Ectodermal cell (in vitro differentiated cells): ENCODE measurements around the gene MEI1.

ENCODE experiments used
- H3K27ac ChIP-seq: 2 replicates; pipeline ENCODE4 v1.7.0; 2013; ENCODE audit warnings: mild to moderate bottlenecking, low read depth, low read length; ENCODE audit not compliant: insufficient read depth, poor library complexity, severe bottlenecking
- H3K27me3 ChIP-seq: 2 replicates; pipeline ENCODE4 v1.7.0; 2013; ENCODE audit warnings: mild to moderate bottlenecking, low read length; ENCODE audit not compliant: insufficient read depth, control insufficient read depth, poor library complexity, severe bottlenecking
- H3K36me3 ChIP-seq: one replicate; pipeline ENCODE4 v1.7.0; 2013; ENCODE audit warnings: low read length; ENCODE audit not compliant: control insufficient read depth, insufficient read depth
- H3K4me1 ChIP-seq: one replicate; pipeline ENCODE4 v1.7.0; 2013; ENCODE audit warnings: low read length; ENCODE audit not compliant: control insufficient read depth, insufficient read depth
- H3K4me3 ChIP-seq: 2 replicates; pipeline ENCODE4 v1.7.0; 2013; ENCODE audit warnings: low read depth, low read length, control low read depth; ENCODE audit not compliant: insufficient read depth
- H3K9me3 ChIP-seq: 2 replicates; pipeline ENCODE4 v1.7.0; 2013; ENCODE audit warnings: mild to moderate bottlenecking, low read length, moderate library complexity; ENCODE audit not compliant: control insufficient read depth
- WGBS, 2 experiments: methylation state at CpG; one replicate each; pipeline ENCODE4 v1.1.7; 2013; ENCODE audit warnings: missing lambda C conversion rate in 2 of 2; 5-methylcytosine and 5-hydroxymethylcytosine counted together

MEI1 gene

GRCh38 chr22:41826430-41827383 lies 127.4 kb downstream of the MEI1 start:
- WGBS, 2 experiments, result 83 to 84% methylated on average over 11 of the region's 11 CpGs
- H3K27ac ChIP-seq, result no peak overlapping the region
- H3K36me3 ChIP-seq, result no peaks in the 10 kb centered on the region
- H3K4me3 ChIP-seq, result no peak overlapping the region
- H3K9me3 ChIP-seq, result no peaks in the 10 kb centered on the region
- H3K27me3 ChIP-seq, result no peaks in the 10 kb centered on the region
- peaks cover 19% of the 10 kb centered on the region for H3K4me1 ChIP-seq

DNA sequence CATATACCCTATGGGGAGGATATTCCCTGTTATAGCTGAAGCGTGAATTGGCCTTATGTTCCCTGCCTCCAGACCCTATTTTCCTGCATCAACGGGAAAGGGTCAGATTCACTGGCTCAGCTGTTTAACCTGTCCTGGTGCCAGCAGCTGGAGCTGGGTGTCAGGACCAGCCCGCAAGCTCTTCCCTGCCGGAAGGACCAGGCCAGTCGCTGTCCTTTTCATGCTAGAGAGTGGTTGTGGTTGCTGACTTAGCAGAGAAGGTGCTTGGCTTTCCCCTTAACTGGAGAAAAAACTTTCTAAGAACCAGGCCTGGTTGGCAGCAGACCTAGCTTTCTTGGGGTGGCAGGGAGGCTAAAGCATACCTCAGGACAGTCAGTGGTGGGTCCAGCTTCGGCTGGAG lies 128.4 kb downstream of the MEI1 start:
- no peaks in the 10 kb centered on the region for H3K36me3 ChIP-seq
- no peaks in the 10 kb centered on the region for H3K9me3 ChIP-seq
- H3K4me3 ChIP-seq, result no peak overlapping the region
- peaks cover 19% of the 10 kb centered on the region for H3K4me1 ChIP-seq
- H3K27ac ChIP-seq, result no peak overlapping the region
- no peaks in the 10 kb centered on the region for H3K27me3 ChIP-seq
- WGBS, 2 experiments, result 90 to 93% methylated on average over 6 of the region's 6 CpGs

- H3K4me1 ChIP-seq, result peaks cover 19% of the 10 kb centered on the region
- H3K27ac ChIP-seq, result no peak overlapping the region
- 81 to 87% methylated on average over 4 of the region's 4 CpGs for whole genome bisulfite sequencing, 2 experiments
- no peaks in the 10 kb centered on the region for H3K27me3 ChIP-seq
- H3K36me3 ChIP-seq, result no peaks in the 10 kb centered on the region
- no peaks in the 10 kb centered on the region for H3K9me3 ChIP-seq
- no peak overlapping the region for H3K4me3 ChIP-seq
These were observed 129.2 kb downstream of the MEI1 start for GRCh38 chr22:41828516-41828915.

DNA sequence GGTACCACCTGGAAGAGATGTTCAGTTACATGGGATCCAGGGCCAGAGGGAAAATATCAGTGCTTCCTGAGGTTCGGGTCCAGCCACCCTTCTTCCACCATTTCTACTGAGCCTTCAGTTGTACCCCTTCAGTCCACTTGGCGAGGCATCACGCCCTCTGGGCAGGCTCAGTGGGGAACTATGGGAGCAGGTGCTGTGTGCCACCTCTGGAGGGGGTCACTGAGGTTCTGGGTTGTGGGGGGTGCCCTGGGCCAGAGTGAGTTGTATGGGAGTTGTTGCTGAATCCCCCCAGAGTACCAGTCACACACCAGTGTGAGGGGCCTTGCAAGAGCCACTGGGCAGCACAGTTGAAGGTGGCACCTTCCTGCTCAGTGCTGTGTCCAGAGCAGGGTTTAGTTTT lies 130.9 kb downstream of the MEI1 start:
- Histone ChIP-seq H3K36me3 (no peaks in the 10 kb centered on the region), H3K4me3 (no peak overlapping the region), H3K4me1 (peaks cover 19% of the 10 kb centered on the region), H3K9me3 (no peaks in the 10 kb centered on the region), H3K27me3 (no peaks in the 10 kb centered on the region), H3K27ac (no peak overlapping the region)
- 92 to 98% methylated on average over 3 of the region's 3 CpGs for WGBS, 2 experiments

DNA sequence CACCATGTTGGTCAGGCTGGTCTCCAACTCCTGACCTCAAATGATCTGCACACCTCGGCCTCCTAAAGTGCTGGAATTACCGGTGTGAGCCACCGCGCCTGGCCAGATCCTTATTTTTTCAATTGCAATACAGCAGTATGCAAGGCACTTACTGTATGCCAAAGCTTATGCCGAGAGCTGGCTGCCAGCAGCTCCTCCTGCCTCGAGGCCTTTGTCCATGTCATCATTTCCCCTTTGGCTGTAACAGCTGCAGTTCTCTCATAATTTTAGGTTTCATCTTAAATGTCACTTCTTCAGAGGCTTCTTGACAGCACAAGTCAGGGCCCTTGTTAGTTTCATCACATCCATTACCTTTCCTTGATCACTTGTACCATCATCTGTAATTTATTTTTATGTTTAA lies 132.1 kb downstream of the MEI1 start:
- H3K27ac ChIP-seq, result no peak overlapping the region
- 94% methylated on average over 6 of the region's 6 CpGs for WGBS, 2 experiments
- peaks cover 13% of the 10 kb centered on the region for H3K4me1 ChIP-seq
- H3K4me3 ChIP-seq, result no peak overlapping the region
- no peaks in the 10 kb centered on the region for H3K9me3 ChIP-seq
- H3K27me3 ChIP-seq, result no peaks in the 10 kb centered on the region
- H3K36me3 ChIP-seq, result peaks cover 7% of the 10 kb centered on the region

- WGBS, 2 experiments, result 10 to 17% methylated on average over 16 to 17 of the region's 17 CpGs
These were observed 132.7 kb downstream of the MEI1 start for GRCh38 chr22:41831828-41832552.

GRCh38 chr22:41832553-41833368 lies 133.5 kb downstream of the MEI1 start, which contains the start of gene SREBF2:
Gene SREBF2, plus strand, starts transcription at chr22:41833105. Its CDS starts 166 bp downstream, at chr22:41833271.
- no peaks in the 10 kb centered on the region for H3K9me3 ChIP-seq
- no peaks in the 10 kb centered on the region for H3K27me3 ChIP-seq
- H3K4me3 ChIP-seq, result peak within 1 kb of the TSS; percentile 82
- 0% methylated on average over 75 of the region's 75 CpGs for WGBS, 2 experiments
- no peaks in the 10 kb centered on the region for H3K4me1 ChIP-seq
- peaks cover 7% of the 10 kb centered on the region for H3K36me3 ChIP-seq
- peak within 1 kb of the TSS; percentile 97 for H3K27ac ChIP-seq

More at GRCh38 chr22:41831828-41832552, 132.7 kb downstream of the MEI1 start:
- H3K36me3 ChIP-seq, result peaks cover 7% of the 10 kb centered on the region
- H3K4me1 ChIP-seq, result peaks cover 7% of the 10 kb centered on the region
- H3K27ac ChIP-seq, result peak overlapping the region; percentile 97
- no peaks in the 10 kb centered on the region for H3K9me3 ChIP-seq
- H3K27me3 ChIP-seq, result no peaks in the 10 kb centered on the region
- H3K4me3 ChIP-seq, result peak overlapping the region; percentile 82

DNA sequence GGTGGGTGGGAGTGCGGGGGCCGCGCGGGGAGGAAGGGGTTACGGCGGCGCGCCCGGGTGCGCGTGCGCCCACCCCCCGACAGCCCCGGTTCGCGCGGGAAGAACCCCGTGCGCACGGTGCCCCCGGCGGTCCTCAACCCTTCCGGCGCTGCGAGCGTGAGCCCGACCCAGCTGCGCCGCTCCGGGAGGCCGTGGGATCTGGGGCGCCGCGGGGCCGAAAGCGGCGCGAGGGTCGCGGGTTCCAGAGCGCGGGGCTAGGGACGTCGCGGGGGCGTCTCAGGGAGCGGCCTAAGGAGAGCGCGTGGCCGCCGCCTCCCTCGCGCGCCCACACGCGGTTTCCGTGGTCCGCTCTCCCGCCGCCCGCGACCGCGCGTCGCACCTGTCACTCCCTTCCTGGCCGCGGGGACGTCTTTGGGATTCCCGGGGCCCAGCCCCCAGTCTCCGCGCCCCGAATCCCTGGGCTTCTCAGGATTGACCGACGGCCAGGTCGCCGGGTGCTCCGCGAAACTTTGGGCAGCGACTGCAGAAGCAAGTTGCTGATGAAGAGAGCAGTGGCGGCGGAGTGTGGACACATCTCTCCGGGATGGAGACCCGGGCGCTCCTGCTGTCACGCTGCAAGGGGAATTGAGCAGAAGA lies 134.2 kb downstream of the MEI1 start:
- peak overlapping the region; percentile 97 for H3K27ac ChIP-seq
- H3K4me3 ChIP-seq, result peak overlapping the region; percentile 82
- no peaks in the 10 kb centered on the region for H3K27me3 ChIP-seq
- no peaks in the 10 kb centered on the region for H3K9me3 ChIP-seq
- H3K36me3 ChIP-seq, result peaks cover 7% of the 10 kb centered on the region
- no peaks in the 10 kb centered on the region for H3K4me1 ChIP-seq
- 0% methylated on average over 86 of the region's 86 CpGs for WGBS, 2 experiments

DNA sequence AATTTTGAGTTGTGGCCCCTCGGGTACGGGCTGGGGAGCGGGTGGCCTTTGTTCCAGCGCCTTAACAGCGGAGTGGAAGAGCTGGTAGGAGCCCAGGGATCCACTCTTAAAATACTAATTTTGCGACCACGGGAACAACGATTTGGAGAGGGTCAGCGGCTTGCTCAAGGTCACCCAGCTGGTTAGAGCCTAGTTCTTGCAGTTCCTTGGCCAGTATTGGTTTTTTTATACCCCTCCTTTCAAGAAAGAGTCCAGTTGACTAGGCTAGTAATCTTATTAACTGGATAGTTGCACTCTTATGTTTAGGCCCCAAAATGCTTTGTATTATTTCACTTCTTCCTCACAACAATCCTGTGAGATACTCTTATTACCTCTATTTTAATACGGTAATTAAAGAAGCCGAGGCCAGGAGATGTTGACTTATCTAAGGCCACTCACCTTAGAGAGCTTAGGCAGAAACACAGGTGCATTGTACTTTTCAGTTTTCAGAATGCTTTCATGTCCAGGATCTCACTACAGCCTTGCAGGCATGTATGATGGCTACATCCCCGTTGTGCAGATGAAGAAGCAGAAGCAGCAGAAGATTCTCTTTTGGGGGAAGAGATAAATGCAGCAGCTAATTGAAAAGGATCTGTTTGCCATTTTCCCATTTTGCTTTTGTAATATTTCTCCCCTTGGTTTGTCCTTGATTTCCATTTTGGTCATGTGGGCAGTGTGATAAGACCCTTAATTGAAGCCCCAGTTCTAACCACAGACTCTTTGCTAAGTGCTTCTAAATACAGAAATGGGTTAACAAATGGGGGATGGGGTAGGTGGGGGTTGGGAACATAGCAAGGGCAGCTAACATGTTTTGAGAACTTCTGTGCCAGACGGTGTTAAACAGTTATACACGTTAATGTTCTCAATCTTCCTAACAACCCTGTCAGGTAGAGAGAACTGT lies 135.0 kb downstream of the MEI1 start:
- no peaks in the 10 kb centered on the region for H3K9me3 ChIP-seq
- H3K27ac ChIP-seq, result peak overlapping the region; percentile 50
- H3K36me3 ChIP-seq, result peaks cover 7% of the 10 kb centered on the region
- H3K4me3 ChIP-seq, result peak overlapping the region; percentile 82
- no peaks in the 10 kb centered on the region for H3K4me1 ChIP-seq
- no peaks in the 10 kb centered on the region for H3K27me3 ChIP-seq
- WGBS, 2 experiments, result 12 to 13% methylated on average over 14 of the region's 14 CpGs
